ENCODE results near the gene TDO2. TPM values are rescaled to one million over a fixed set of nuclear protein-coding genes. Genes with fewer than 3 reads are reported as not detected.

TDO2 gene
- total RNA-seq, 2 experiments from 2014 or later = not detected

DNA sequence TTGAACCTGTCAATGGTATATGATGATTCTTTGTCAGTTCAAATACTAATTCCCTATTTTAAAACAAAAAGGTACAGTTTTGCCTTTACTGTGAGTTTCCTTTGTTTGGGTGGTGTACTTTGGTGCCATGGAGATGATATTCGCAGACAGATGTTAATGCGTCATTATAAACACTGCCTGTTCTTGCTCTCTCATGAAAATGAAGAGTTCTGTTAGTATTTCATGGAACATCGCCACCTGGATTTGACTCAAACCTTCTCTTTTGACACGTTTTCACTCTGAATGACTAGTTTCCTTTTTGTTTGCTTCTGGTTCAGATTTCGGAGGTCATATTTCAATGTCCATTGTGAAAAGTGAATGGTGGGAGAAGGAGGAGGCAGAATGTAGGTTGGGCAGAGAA lies 57.0 kb downstream of the TDO2 start:
- Histone ChIP-seq H4K20me1 (ENCODE audit: insufficient read depth, low read length) (no peaks in the 10 kb centered on the region), H3K4me3 (ENCODE audit: low read depth, low read length, poor library complexity, severe bottlenecking) (no peak overlapping the region), H2AFZ (ENCODE audit: low read length) (no peak overlapping the region), H3K9me3 (ENCODE audit: low read length) (no peaks in the 10 kb centered on the region), H3K27ac (ENCODE audit: low read depth, low read length, poor library complexity, severe bottlenecking) (no peak overlapping the region), H3K4me1 (ENCODE audit: insufficient read depth, low read length, poor library complexity, severe bottlenecking) (no peaks in the 10 kb centered on the region), H3K4me2 (ENCODE audit: low read length) (no peak overlapping the region), H3K79me2 (ENCODE audit: insufficient read depth, low read depth, low read length) (no peaks in the 10 kb centered on the region), H3K36me3 (ENCODE audit: insufficient read depth, low read length) (no peaks in the 10 kb centered on the region), H3K9me2 (ENCODE audit: insufficient read depth, low read length) (no peaks in the 10 kb centered on the region)
- POLR2A ChIA-PET = interaction anchor here (1.0 kb wide), 1 partner anchor 34 kb away, joined by 4 read pairs; no protein-coding TSS in a partner anchor
- no peak for TF ChIP-seq EZH2phosphoT487 (IDR thresholded peaks at IDR 0.05; ENCODE audit: borderline replicate concordance, low read depth, low read length)
- TF ChIP-seq, protein P1, sequence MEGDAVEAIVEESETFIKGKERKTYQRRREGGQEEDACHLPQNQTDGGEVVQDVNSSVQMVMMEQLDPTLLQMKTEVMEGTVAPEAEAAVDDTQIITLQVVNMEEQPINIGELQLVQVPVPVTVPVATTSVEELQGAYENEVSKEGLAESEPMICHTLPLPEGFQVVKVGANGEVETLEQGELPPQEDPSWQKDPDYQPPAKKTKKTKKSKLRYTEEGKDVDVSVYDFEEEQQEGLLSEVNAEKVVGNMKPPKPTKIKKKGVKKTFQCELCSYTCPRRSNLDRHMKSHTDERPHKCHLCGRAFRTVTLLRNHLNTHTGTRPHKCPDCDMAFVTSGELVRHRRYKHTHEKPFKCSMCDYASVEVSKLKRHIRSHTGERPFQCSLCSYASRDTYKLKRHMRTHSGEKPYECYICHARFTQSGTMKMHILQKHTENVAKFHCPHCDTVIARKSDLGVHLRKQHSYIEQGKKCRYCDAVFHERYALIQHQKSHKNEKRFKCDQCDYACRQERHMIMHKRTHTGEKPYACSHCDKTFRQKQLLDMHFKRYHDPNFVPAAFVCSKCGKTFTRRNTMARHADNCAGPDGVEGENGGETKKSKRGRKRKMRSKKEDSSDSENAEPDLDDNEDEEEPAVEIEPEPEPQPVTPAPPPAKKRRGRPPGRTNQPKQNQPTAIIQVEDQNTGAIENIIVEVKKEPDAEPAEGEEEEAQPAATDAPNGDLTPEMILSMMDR (conservative IDR thresholded peaks at IDR 0.05; ENCODE audit: low read length) = no peak
- intact Hi-C loops (cut with micrococcal nuclease; ENCODE audit: unreplicated experiment) = no loop called here
- DNase-seq (ENCODE audit: low spot score) = no peak
- CTCF ChIA-PET (ENCODE audit: unreplicated experiment) = no interaction called here
- no TSS peak for BruUV-seq (replicated peaks)

DNA sequence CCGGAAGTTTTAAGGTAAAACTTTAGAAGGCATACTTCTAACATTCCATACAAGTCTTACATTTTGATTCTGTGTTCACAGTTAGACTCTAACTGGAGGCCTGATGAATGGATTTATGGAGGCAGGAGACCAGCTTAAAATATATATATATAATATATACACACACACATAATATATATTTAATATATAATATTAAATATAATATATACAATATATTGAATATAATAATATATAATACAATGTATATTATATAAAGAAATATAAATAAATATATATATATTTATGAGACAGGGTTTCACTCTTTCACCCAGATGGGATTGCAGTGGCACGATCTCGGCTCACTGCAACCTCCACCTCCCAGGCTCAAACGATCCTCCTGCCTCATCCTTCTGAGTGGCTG lies 58.1 kb downstream of the TDO2 start:
- Histone ChIP-seq H3K27ac (ENCODE audit: low read depth, low read length, poor library complexity, severe bottlenecking) (no peak overlapping the region), H3K4me2 (ENCODE audit: low read length) (no peak overlapping the region), H3K79me2 (ENCODE audit: insufficient read depth, low read depth, low read length) (no peaks in the 10 kb centered on the region), H3K9me2 (ENCODE audit: insufficient read depth, low read length) (no peaks in the 10 kb centered on the region), H3K9me3 (ENCODE audit: low read length) (no peaks in the 10 kb centered on the region), H3K4me3 (ENCODE audit: low read depth, low read length, poor library complexity, severe bottlenecking) (no peak overlapping the region), H3K36me3 (ENCODE audit: insufficient read depth, low read length) (no peaks in the 10 kb centered on the region), H3K4me1 (ENCODE audit: insufficient read depth, low read length, poor library complexity, severe bottlenecking) (no peaks in the 10 kb centered on the region), H2AFZ (ENCODE audit: low read length) (no peak overlapping the region), H4K20me1 (ENCODE audit: insufficient read depth, low read length) (no peaks in the 10 kb centered on the region)
- ChIA-PET CTCF (ENCODE audit: unreplicated experiment) (no interaction called here), POLR2A (interaction anchor here (0.6 to 1.0 kb wide), 2 partner anchors 32 to 1464 kb away, joined by 3 to 4 read pairs; no protein-coding TSS in a partner anchor)
- no TSS peak for BruUV-seq (replicated peaks)
- intact Hi-C loops (cut with micrococcal nuclease; ENCODE audit: unreplicated experiment) = no loop called here
- no peak for TF ChIP-seq EZH2phosphoT487 (IDR thresholded peaks at IDR 0.05; ENCODE audit: borderline replicate concordance, low read depth, low read length)
- TF ChIP-seq, protein P1 (conservative IDR thresholded peaks at IDR 0.05; ENCODE audit: low read length) = no peak
- no peak for DNase-seq (ENCODE audit: low spot score)

DNA sequence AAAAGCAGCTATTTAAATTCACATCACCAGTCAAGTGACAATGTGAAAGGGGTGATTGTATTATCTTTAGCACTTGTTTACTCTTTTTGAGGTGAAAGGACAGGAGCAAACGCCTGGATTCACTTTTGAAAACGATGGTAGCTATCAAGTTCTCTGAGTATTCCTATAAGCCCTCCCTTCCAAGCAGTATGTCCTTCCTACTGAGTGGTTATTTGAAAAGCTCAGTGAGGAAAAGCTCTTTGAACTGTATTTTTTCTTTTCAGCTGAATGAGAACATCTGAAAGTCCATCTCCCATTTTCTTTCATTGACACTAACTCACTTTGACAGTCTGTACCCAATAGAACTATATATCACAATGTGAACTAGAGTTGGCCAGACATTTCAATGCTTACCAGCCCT lies 59.3 kb downstream of the TDO2 start:
- intact Hi-C loops (cut with micrococcal nuclease; ENCODE audit: unreplicated experiment) = no loop called here
- Histone ChIP-seq H3K4me3 (ENCODE audit: low read depth, low read length, poor library complexity, severe bottlenecking) (no peak overlapping the region), H3K27ac (ENCODE audit: low read depth, low read length, poor library complexity, severe bottlenecking) (no peak overlapping the region), H3K4me1 (ENCODE audit: insufficient read depth, low read length, poor library complexity, severe bottlenecking) (no peaks in the 10 kb centered on the region), H3K79me2 (ENCODE audit: insufficient read depth, low read depth, low read length) (no peaks in the 10 kb centered on the region), H3K9me2 (ENCODE audit: insufficient read depth, low read length) (no peaks in the 10 kb centered on the region), H2AFZ (ENCODE audit: low read length) (no peak overlapping the region), H3K9me3 (ENCODE audit: low read length) (no peaks in the 10 kb centered on the region), H3K36me3 (ENCODE audit: insufficient read depth, low read length) (no peaks in the 10 kb centered on the region), H3K4me2 (ENCODE audit: low read length) (no peak overlapping the region), H4K20me1 (ENCODE audit: insufficient read depth, low read length) (no peaks in the 10 kb centered on the region)
- ChIA-PET POLR2A (no interaction called here), CTCF (ENCODE audit: unreplicated experiment) (no interaction called here)
- TF ChIP-seq, protein P1 (conservative IDR thresholded peaks at IDR 0.05; ENCODE audit: low read length) = no peak
- TF ChIP-seq EZH2phosphoT487 (IDR thresholded peaks at IDR 0.05; ENCODE audit: borderline replicate concordance, low read depth, low read length) = no peak
- DNase-seq (ENCODE audit: low spot score) = no peak
- no TSS peak for BruUV-seq (replicated peaks)

Data from OCI-LY7 (cell line).